NCI-H69 (cell line): Measurements from ENCODE around the gene SETD1A.
"Not testable (repeated sequence)": the region's sequence is repeated elsewhere in the genome, so short reads cannot be mapped to it uniquely, and the experiment has no call there.

Experiments used
- DNase-seq: peaks from one replicate; lab custom pipeline; 2025; lab: John Stamatoyannopoulos, UW

Gene SETD1A

DNA sequence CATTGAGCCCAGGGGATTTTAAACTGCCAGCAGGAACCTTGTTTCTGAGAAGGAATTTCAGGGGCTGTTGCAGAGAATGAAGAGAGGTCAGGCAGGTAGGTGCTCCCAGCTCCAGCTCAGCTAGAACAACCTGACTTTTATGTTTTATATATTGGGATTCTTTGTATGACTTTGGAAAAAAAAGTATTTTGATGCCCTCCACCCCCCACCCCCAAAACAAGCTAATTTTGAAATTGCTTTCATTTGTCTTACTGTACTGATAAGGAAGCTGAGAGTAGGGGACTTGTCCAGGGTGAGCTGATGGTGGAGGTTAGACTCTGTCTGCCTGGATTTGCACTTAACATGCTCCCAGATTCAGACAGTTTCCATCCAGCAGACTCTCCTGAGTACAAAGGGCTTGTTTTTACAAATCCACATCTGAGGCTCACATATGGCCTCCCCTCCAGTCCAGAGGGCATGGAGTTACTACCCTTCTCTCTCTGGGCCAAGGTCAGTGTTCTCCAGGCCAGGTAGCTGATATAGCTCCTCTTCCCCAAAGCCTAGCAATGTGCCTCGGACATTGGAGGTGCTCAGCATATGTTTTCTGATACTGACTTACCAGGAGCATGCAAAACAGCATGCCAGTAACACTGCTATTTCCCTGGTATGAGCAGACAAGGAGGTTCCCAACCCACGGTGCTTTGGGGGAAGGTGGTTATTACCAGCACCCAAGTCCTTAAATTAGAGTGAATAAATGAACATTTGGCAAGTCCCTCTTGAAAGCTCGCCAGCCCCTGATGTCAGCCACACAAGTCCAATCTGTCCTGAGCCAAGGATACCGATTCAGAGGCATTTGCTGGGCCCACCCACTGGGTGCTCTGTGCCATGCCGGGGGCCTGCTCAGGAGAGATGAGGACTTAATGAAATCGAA, 41.6 kb downstream of the SETD1A start:
- peak; percentile 24 for DNase-seq

- no peak for DNase-seq
Measured at GRCh38 chr16:31000671-31001382, 43.3 kb downstream of the SETD1A start.

- DNase-seq: no peak
Measured at GRCh38 chr16:31001507-31002249, 44.1 kb downstream of the SETD1A start.

DNA sequence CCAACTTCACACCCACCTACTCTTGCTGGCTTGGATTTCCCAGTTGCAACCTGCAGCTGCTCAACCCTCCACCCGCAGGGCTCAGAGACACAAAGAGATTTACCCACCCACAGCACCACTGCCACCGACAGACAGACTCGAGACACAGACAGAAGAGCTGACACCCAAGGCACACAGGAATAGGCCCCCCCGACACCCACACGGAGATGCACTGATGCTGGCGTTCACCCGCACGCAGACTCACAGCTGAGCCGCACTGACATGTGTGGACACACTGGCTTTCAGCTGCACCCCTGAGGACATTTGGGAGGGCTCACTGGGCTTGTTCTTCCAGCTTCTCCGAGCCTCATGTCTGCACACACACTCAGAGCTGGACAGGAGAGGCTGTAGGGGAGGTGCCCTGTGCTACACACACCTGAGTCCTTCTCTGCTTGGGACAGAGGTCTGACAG, 44.7 kb downstream of the SETD1A start:
- DNase-seq: no peak

DNA sequence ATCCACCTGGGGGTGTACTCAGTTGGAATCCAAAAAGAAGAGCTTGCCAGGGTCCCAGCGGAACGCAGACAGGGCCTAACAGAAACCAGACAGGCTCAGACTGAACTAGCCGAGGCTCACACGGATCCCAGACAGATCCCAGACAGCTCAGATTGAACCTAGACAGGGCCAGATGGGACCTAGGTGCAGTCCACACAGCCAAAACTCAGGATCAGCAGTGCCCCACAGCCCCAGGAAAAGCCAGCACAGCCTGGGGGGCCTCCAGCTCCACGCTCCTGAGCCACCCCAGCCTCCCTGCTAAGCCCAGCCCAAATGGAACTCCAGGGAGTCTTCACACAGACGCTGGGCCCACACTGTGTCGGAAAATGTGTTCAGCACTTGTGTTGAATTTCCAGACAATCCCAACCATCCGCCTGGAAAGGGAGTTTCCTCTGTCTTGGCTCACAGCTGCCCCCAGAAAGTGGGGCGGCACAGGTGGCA, 45.3 kb downstream of the SETD1A start:
- no peak for DNase-seq

- no peak for DNase-seq
Measured at GRCh38 chr16:31003744-31004143, 46.2 kb downstream of the SETD1A start.

DNA sequence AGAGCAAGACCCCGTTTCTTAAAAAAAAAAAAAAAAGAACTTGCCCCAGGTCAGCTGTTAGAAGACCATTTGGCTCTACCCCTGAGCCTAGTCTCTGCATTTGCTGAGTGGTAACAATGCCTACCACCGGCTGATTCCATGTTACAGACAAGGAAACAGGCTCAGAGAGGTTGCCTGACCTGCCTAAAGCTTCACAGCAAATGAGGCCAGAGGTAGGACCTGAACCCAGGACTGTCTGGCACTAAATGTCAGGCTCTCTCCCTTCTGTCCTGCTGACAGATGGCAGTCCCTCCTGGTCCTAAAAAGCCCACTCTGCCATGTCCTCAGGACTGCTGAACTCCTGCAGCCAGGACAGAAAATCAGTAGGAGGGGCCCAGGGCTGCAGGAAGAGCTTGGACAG, 47.1 kb downstream of the SETD1A start:
- DNase-seq: no peak

- no peak for DNase-seq
Measured at GRCh38 chr16:31005350-31006085, 48.0 kb downstream of the SETD1A start.

DNA sequence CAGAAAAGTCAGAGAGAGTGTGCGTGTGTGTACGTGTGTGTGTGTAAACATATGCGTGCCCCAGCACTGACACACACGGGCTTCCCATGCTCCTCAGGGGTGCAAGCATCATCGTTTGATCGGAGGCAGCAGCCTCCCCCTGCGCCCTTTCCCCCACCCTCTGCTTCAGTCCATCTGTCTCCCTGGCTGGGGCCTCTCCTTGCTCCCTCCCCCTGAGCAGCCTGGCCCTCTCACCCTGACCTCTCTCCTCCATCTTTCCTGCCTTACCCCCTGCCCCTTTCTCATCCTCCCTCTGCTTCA, 48.5 kb downstream of the SETD1A start:
- no peak for DNase-seq

GRCh38 chr16:31006589-31006988, 49.0 kb downstream of the SETD1A start:
- DNase-seq: no peak

GRCh38 chr16:31007684-31008083, 50.1 kb downstream of the SETD1A start:
- DNase-seq: no peak

GRCh38 chr16:31008149-31008548, 50.6 kb downstream of the SETD1A start:
- no peak for DNase-seq

GRCh38 chr16:31008551-31008950, 51.0 kb downstream of the SETD1A start:
- no peak for DNase-seq

DNA sequence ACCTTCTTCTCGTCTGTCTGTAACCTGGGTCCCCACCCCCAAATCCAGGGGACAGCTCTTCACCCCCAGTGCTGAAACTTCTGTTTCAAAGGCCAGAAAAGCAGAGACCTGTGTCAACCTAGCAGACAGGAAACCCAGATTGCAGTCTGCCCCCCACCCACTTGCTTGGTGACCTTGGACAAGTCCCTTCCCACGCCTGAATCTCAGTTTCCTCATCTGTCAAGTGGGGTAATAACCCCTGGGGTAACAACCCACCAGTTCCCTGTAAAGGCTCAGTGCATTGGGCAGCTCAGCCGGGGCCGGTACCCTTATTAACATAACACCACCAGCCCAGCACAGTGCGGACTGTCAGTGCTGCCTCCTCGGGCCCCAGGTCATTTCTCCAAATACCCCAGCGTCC, 51.6 kb downstream of the SETD1A start:
- no peak for DNase-seq

DNA sequence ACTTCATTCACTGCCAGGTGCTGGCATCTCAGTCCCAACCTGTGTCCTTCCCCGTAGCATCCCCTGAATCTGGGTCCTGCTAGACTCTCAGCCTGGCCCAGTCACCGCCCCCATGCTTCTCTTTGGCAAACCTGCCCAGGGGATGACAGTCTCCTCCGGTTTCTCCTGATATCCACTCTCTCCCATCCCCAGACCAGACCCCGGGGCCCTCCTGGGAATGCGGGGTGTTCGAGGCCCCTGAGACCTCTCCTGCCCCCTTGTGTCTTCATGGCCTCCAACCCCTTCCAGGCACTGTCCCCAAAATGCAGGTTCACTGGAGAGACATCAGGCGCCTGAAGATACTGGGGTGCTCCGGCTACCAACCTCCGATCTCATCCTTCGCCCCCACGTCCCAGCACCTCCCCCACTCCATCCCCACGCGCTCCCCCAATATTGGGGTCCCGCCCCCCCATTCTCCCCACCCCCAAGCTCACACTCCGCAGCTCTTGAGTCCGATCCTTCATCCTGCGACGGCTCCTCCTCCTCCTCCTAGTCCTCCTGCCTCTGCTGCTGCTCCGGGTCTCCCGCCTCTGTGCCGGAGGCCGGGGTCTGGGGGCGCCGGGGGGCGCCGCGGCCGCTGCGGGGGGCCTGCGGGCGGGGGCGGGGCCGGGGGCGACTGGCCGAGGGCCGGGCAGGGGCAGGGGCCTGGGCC, 52.5 kb downstream of the SETD1A start:
- DNase-seq: no peak

- peak; percentile 76 for DNase-seq
Measured at GRCh38 chr16:31010585-31011325, 53.2 kb downstream of the SETD1A start, which contains the start of gene STX1B. TSS of gene STX1B (minus strand) at chr16:31010638. CDS start at chr16:31010396, 242 bp downstream.

DNA sequence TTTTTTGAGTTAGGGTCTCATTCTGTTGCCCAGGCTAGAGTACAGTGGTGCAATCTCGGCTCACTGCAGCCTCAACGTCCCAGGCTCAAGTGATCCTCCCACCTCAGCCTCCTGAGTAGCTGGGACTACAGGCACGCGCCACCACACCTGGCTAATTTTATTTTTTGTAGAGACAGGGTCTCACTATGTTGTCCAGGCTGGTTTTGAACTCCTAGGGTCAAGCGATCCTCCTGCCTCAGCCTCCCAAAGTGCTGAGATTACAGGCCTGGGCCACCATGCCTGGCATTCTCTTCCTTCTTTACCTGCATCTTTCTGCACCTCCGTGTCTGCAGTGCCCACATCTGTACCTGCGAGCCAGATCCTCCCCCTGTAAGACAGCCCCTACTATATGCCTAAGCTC, 54.3 kb downstream of the SETD1A start:
- not testable (repeated sequence) for DNase-seq

DNA sequence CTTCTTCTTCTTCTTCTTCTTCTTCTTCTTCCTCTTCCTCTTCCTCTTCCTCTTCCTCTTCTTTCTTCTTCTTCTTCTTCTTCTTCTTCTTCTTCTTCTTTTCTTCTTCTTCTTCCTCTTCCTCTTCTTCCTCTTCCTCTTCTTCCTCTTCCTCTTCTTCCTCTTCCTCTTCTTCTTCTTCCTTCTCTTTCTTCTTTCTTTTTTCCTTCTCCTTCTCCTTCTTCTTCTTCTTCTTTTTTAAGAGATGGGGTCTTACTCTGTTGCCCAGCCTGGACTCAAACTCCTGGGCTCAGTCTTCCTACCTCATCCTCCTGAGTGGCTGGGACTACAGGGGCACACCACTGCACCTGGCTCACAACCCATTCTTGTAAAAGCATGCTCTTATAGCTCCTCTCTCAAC, 55.7 kb downstream of the SETD1A start:
- DNase-seq: not testable (repeated sequence)

DNA sequence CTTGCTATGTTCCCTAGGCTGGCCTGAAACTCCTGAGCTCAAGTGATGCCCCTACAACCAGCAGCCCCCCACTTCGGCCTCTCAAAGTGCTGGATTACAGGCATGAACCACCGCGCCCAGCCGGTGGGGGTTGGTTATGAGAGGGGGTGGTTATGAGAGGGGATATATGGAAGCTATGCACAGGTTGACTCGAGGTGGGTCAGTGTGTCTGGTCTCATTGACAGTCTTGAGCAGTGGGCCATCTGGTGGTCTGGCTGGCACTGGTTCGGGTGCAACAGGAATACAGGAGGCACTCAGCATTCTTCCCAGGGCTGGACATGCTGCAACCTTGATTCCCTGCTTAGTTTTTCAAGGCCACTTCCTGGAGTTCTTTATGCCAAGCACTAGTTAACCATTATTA, 58.5 kb downstream of the SETD1A start:
- DNase-seq: no peak

GRCh38 chr16:31017756-31018155, 60.2 kb downstream of the SETD1A start:
- not testable (repeated sequence) for DNase-seq
